HEK293 (cell line): ENCODE measurements around the gene HK2.

ENCODE experiments used
- CTCF ChIA-PET: fragments of 350-600 bp; formaldehyde crosslinking; extraction: SDS; loops from one replicate; lab custom pipeline; 2021; ENCODE audit warnings: antibody characterized with exemption; lab: Yijun Ruan, JAX
- POLR2A ChIA-PET: fragments of 300-600 bp; formaldehyde crosslinking; extraction: SDS; loops from one replicate; lab custom pipeline; 2020; ENCODE audit warnings: antibody characterized with exemption, inconsistent platforms; lab: Yijun Ruan, JAX
- H3K27ac ChIP-seq: fragments of 200-500 bp; sonication (Bioruptor generic); 2 replicates; pipeline ENCODE4 v1.5.1; 2014; ENCODE audit warnings: low read depth, low read length, control low read depth, inconsistent platforms; ENCODE audit errors: extremely low read depth
- H3K36me3 ChIP-seq, 2 experiments: fragments of 200-500 bp in 1 of 2; sonication (Bioruptor generic) in 1 of 2; 1 replicate in 1 of 2; 2 replicates in 1 of 2; pipeline ENCODE4 v1.5.1; 2014 to 2017; ENCODE audit warnings: inconsistent platforms in 2 of 2, low read length in 2 of 2; ENCODE audit not compliant: control insufficient read depth in 2 of 2, insufficient read depth in 1 of 2
- H3K4me1 ChIP-seq: fragments of 200-500 bp; sonication (Bioruptor generic); 2 replicates; pipeline ENCODE4 v1.5.1; 2014; ENCODE audit warnings: mild to moderate bottlenecking, low read length, inconsistent platforms; ENCODE audit not compliant: control insufficient read depth, insufficient read depth
- H3K4me3 ChIP-seq: 2 replicates; pipeline ENCODE4 v1.5.1; 2011; ENCODE audit warnings: low read depth, mild to moderate bottlenecking, control low read depth, low read length, moderate library complexity
- H3K9me3 ChIP-seq: fragments of 200-500 bp; sonication (Bioruptor generic); 2 replicates; pipeline ENCODE4 v1.5.1; 2014; ENCODE audit warnings: low read depth, low read length, inconsistent platforms; ENCODE audit not compliant: control insufficient read depth, insufficient read depth
- ATF2 ChIP-seq: fragments of 450-650 bp; formaldehyde crosslinking; IDR thresholded peaks from 2 replicates; pipeline ENCODE4 v1.5.1; 2016; ENCODE audit warnings: missing biosample characterization, missing genetic modification characterization, low read depth
- GLIS1 ChIP-seq: fragments of 450-650 bp; formaldehyde crosslinking; IDR thresholded peaks from 2 replicates; pipeline ENCODE4 v1.5.1; 2016; ENCODE audit warnings: missing biosample characterization, missing genetic modification characterization
- SETDB1 ChIP-seq: IDR thresholded peaks from one replicate; pipeline ENCODE4 v1.6.1; 2017; ENCODE audit warnings: mild to moderate bottlenecking, low read length, moderate library complexity, mixed read lengths; ENCODE audit not compliant: insufficient read length
- ZNF274 ChIP-seq, 2 experiments: fragments of 200-500 bp in 1 of 2; fragments of 450-650 bp in 1 of 2; sonication (Bioruptor generic) in 1 of 2; formaldehyde crosslinking in 1 of 2; IDR thresholded peaks; 2 replicates each; pipeline versions ENCODE4 v1.5.1 to v1.6.1; 2014 to 2016; ENCODE audit warnings: borderline replicate concordance in 1 of 2, inconsistent platforms in 1 of 2, low read length in 1 of 2, missing biosample characterization in 1 of 2, missing genetic modification characterization in 1 of 2
- ZNF324 ChIP-seq: fragments of 450-650 bp; formaldehyde crosslinking; IDR thresholded peaks from 2 replicates; pipeline ENCODE4 v1.5.1; 2016; ENCODE audit warnings: missing biosample characterization, missing genetic modification characterization
- ZNF394 ChIP-seq: fragments of 450-650 bp; formaldehyde crosslinking; IDR thresholded peaks from 2 replicates; pipeline ENCODE4 v1.5.1; 2016; ENCODE audit warnings: missing biosample characterization, missing genetic modification characterization, mild to moderate bottlenecking, moderate library complexity, borderline replicate concordance
- ZNF404 ChIP-seq: fragments of 450-650 bp; formaldehyde crosslinking; IDR thresholded peaks from 2 replicates; pipeline ENCODE4 v1.5.1; 2017; ENCODE audit warnings: missing biosample characterization, missing genetic modification characterization
- ZNF426 ChIP-seq: fragments of 450-650 bp; formaldehyde crosslinking; IDR thresholded peaks from 2 replicates; pipeline ENCODE4 v1.5.1; 2017; ENCODE audit warnings: missing biosample characterization, missing genetic modification characterization, mild to moderate bottlenecking, inconsistent platforms, moderate library complexity
- ZNF518A ChIP-seq: fragments of 450-650 bp; formaldehyde crosslinking; conservative IDR thresholded peaks from 2 replicates; pipeline ENCODE4 v1.5.1; 2016; ENCODE audit warnings: low read depth, missing biosample characterization, missing genetic modification characterization
- ZNF792 ChIP-seq: fragments of 450-650 bp; formaldehyde crosslinking; IDR thresholded peaks from 2 replicates; pipeline ENCODE4 v1.5.1; 2016; ENCODE audit warnings: missing biosample characterization, missing genetic modification characterization
- ZSCAN16 ChIP-seq: fragments of 450-650 bp; formaldehyde crosslinking; IDR thresholded peaks from 2 replicates; pipeline ENCODE4 v1.5.1; 2016; ENCODE audit warnings: missing biosample characterization, missing genetic modification characterization
- TF ChIP-seq, protein P1 (sequence below): fragments of 450-650 bp; formaldehyde crosslinking; IDR thresholded peaks from 2 replicates; pipeline ENCODE4 v1.5.1; 2016; ENCODE audit warnings: missing biosample characterization, missing genetic modification characterization
- TF ChIP-seq, protein P2 (sequence below): fragments of 450-650 bp; formaldehyde crosslinking; IDR thresholded peaks from 2 replicates; pipeline ENCODE4 v1.5.1; 2016; ENCODE audit warnings: missing biosample characterization, missing genetic modification characterization

The HK2 gene

DNA sequence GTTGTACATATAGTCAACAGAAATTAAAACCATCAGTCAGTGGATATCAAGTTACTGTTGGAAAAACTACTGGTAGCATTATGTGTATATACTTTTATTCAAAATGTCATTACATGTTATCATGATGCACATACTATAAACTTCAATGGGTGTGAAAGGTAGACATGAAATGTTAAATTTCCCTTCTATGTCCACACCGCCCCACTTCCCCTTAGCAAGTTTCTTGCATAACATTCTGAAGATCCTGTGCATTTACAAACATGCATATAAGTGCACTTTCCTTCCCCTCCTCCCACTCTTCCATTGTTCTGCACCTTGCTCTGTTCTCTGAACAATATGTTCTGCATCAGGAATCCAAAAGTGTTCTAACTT, 16.6 kb upstream of the HK2 start:
- Histone ChIP-seq H3K4me1 (no peaks in the 10 kb centered on the region; the same call in 1 of the 2 replicates), H3K9me3 (no peaks in the 10 kb centered on the region)
- no peak for TF ChIP-seq ZNF324
- no peak for TF ChIP-seq GLIS1
- no peak for TF ChIP-seq ZSCAN16
- TF ChIP-seq, all 188 proteins: peak for 0
- Histone ChIP-seq H3K27ac (no peak overlapping the region), H3K36me3 (no peaks in the 10 kb centered on the region), H3K4me3 (no peak overlapping the region)
- CTCF ChIA-PET, result no interaction called here
- POLR2A ChIA-PET, result no interaction called here

- Histone ChIP-seq H3K4me3 (no peak overlapping the region), H3K4me1 (no peaks in the 10 kb centered on the region; the same call in 1 of the 2 replicates)
- TF ChIP-seq, protein P1, sequence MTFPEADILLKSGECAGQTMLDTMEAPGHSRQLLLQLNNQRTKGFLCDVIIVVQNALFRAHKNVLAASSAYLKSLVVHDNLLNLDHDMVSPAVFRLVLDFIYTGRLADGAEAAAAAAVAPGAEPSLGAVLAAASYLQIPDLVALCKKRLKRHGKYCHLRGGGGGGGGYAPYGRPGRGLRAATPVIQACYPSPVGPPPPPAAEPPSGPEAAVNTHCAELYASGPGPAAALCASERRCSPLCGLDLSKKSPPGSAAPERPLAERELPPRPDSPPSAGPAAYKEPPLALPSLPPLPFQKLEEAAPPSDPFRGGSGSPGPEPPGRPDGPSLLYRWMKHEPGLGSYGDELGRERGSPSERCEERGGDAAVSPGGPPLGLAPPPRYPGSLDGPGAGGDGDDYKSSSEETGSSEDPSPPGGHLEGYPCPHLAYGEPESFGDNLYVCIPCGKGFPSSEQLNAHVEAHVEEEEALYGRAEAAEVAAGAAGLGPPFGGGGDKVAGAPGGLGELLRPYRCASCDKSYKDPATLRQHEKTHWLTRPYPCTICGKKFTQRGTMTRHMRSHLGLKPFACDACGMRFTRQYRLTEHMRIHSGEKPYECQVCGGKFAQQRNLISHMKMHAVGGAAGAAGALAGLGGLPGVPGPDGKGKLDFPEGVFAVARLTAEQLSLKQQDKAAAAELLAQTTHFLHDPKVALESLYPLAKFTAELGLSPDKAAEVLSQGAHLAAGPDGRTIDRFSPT (tag by site-specific recombination), result no peak
- TF ChIP-seq ZNF518A (tag by site-specific recombination) (no peak), SETDB1 (no peak), ZNF404 (tag by site-specific recombination) (no peak), ZNF274 (IDR thresholded peaks at IDR 0.05; ENCODE audit: low read length) (no peak), ZNF274 (tag by site-specific recombination; IDR thresholded peaks at IDR 0.05; ENCODE audit: borderline replicate concordance) (no peak), ZNF426 (tag by site-specific recombination) (no peak)
- TF ChIP-seq, all 188 proteins: peak for 0
- CTCF ChIA-PET, result no interaction called here
- Histone ChIP-seq H3K36me3 (no peaks in the 10 kb centered on the region), H3K27ac (no peak overlapping the region), H3K9me3 (no peaks in the 10 kb centered on the region)
- POLR2A ChIA-PET, result no interaction called here
Measured at GRCh38 chr2:74819702-74820101, 14.2 kb upstream of the HK2 start.

- H3K9me3 ChIP-seq, result no peaks in the 10 kb centered on the region
- POLR2A ChIA-PET, result interaction anchor here (0.7 kb wide), 1 partner anchor 798 kb away, joined by 3 read pairs; no protein-coding TSS in a partner anchor
- H3K36me3 ChIP-seq, result no peaks in the 10 kb centered on the region
- no peak overlapping the region for H3K4me3 ChIP-seq
- no peaks in the 10 kb centered on the region; the same call in 1 of the 2 replicates for H3K4me1 ChIP-seq
- H3K27ac ChIP-seq, result no peak overlapping the region
- CTCF ChIA-PET, result interaction anchor here (1.1 kb wide), 1 partner anchor 16 kb away, joined by 5 read pairs; no protein-coding TSS in a partner anchor
- TF ChIP-seq ATF2 (tag by site-specific recombination) (0 out of 2 replicates have a peak, but pooled peaks have one; percentile 12), ZNF394 (tag by site-specific recombination) (no peak), ZNF792 (tag by site-specific recombination) (no peak)
- TF ChIP-seq, protein P2, sequence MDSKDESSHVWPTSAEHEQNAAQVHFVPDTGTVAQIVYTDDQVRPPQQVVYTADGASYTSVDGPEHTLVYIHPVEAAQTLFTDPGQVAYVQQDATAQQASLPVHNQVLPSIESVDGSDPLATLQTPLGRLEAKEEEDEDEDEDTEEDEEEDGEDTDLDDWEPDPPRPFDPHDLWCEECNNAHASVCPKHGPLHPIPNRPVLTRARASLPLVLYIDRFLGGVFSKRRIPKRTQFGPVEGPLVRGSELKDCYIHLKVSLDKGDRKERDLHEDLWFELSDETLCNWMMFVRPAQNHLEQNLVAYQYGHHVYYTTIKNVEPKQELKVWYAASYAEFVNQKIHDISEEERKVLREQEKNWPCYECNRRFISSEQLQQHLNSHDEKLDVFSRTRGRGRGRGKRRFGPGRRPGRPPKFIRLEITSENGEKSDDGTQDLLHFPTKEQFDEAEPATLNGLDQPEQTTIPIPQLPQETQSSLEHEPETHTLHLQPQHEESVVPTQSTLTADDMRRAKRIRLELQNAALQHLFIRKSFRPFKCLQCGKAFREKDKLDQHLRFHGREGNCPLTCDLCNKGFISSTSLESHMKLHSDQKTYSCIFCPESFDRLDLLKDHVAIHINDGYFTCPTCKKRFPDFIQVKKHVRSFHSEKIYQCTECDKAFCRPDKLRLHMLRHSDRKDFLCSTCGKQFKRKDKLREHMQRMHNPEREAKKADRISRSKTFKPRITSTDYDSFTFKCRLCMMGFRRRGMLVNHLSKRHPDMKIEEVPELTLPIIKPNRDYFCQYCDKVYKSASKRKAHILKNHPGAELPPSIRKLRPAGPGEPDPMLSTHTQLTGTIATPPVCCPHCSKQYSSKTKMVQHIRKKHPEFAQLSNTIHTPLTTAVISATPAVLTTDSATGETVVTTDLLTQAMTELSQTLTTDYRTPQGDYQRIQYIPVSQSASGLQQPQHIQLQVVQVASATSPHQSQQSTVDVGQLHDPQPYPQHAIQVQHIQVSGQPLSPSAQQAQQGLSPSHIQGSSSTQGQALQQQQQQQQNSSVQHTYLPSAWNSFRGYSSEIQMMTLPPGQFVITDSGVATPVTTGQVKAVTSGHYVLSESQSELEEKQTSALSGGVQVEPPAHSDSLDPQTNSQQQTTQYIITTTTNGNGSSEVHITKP (tag by site-specific recombination), result peak; percentile 25; the same call in 1 of the 2 replicates
Measured at GRCh38 chr2:74821177-74822126, 12.5 kb upstream of the HK2 start.
